GM23338 (cell line): Measurements from ENCODE around the gene DAB1.

Experiments
- CREB1 ChIP-seq: fragments of 250-450 bp; sonication (Bioruptor Pico); IDR thresholded peaks from 2 replicates; pipeline ENCODE4 v1.5.0; 2020; ENCODE audit warnings: low read depth, mild to moderate bottlenecking, moderate library complexity
- CTCF ChIP-seq, 2 experiments: fragments of 200-600 bp in 1 of 2; sonication (generic) in 1 of 2; conservative IDR thresholded peaks; 2 replicates each; pipeline versions ENCODE4 v1.5.1 to v1.6.1; 2016 to 2017; ENCODE audit warnings: antibody characterized with exemption in 2 of 2, low read depth in 2 of 2, mild to moderate bottlenecking in 2 of 2, moderate library complexity in 1 of 2
- ETS1 ChIP-seq: IDR thresholded peaks from 2 replicates; pipeline ENCODE4 v1.6.1; 2016; ENCODE audit warnings: antibody characterized with exemption
- EZH2 ChIP-seq: fragments of 200-600 bp; sonication (generic); IDR thresholded peaks from one replicate; pipeline ENCODE4 v1.8.0; 2017; ENCODE audit warnings: antibody characterized with exemption, mild to moderate bottlenecking, low read depth; ENCODE audit not compliant: unreplicated experiment
- POLR2AphosphoS5 ChIP-seq: IDR thresholded peaks from 2 replicates; pipeline ENCODE4 v1.6.1; 2016; ENCODE audit warnings: antibody characterized with exemption, low read depth

GRCh38 chr1:56973923-56974742 is 449.7 kb downstream of the DAB1 start:
- TF ChIP-seq CTCF (conservative IDR thresholded peaks at IDR 0.05; ENCODE audit: low read depth in 2 of 2) (no peak), CREB1 (CRISPR knock-in tag) (no peak), POLR2AphosphoS5 (no peak), EZH2 (no peak), ETS1 (no peak)
